Suprapubic skin (tissue), 4 donors: Measurements from ENCODE around the gene DDAH2. TPM values are rescaled to one million over a fixed set of nuclear protein-coding genes. Genes with fewer than 3 reads are reported as not detected.

ENCODE experiments used
- DNase-seq, 2 donors: peaks; one replicate each; pipeline ENCODE4 v3.0.0-alpha.2; 2019; ENCODE audit warnings: low spot score in 2 of 2
- H3K27ac ChIP-seq: fragments of 200-600 bp; sonication (generic); one replicate; pipeline ENCODE4 v1.5.1; 2019
- H3K27me3 ChIP-seq: fragments of 200-600 bp; sonication (generic); one replicate; pipeline ENCODE4 v1.5.1; 2019
- H3K36me3 ChIP-seq: fragments of 200-600 bp; sonication (generic); one replicate; pipeline ENCODE4 v1.5.1; 2019
- H3K4me1 ChIP-seq: fragments of 200-600 bp; sonication (generic); one replicate; pipeline ENCODE4 v1.5.1; 2019
- H3K4me3 ChIP-seq: fragments of 200-600 bp; sonication (generic); one replicate; pipeline ENCODE4 v1.5.1; 2019; ENCODE audit warnings: mild to moderate bottlenecking
- H3K9me3 ChIP-seq: fragments of 200-600 bp; sonication (generic); one replicate; pipeline ENCODE4 v1.5.1; 2019
- CTCF ChIP-seq, 2 donors: fragments of 200-600 bp in 1 of 2; fragments of 450-650 bp in 1 of 2; sonication (generic) in 1 of 2; IDR thresholded peaks; one replicate each; pipeline ENCODE4 v1.5.1; 2016 to 2019; ENCODE audit warnings: antibody characterized with exemption in 2 of 2, mild to moderate bottlenecking in 1 of 2, moderate library complexity in 1 of 2
- EP300 ChIP-seq: sonication (generic); formaldehyde crosslinking; IDR thresholded peaks from one replicate; pipeline ENCODE4 v1.6.1; 2017; ENCODE audit warnings: antibody characterized with exemption
- POLR2A ChIP-seq, 2 donors: fragments of 450-650 bp; IDR thresholded peaks; one replicate each; pipeline ENCODE4 v1.6.1; 2017; ENCODE audit warnings: antibody characterized with exemption in 2 of 2, mild to moderate bottlenecking in 2 of 2, moderate library complexity in 2 of 2
- POLR2AphosphoS5 ChIP-seq, 3 donors: sonication (generic); formaldehyde crosslinking; IDR thresholded peaks; one replicate each; pipeline ENCODE4 v1.6.1; 2017; ENCODE audit warnings: antibody characterized with exemption in 3 of 3
- WGBS: methylation state at CpG from one replicate; pipeline ENCODE4 v1.1.5; 2018; 5-methylcytosine and 5-hydroxymethylcytosine counted together
- total RNA-seq, 4 donors: library from RNA; depleted of rRNA; stranded (reverse); fragments of >200 nt; gene quantifications; one replicate each; pipeline ENCODE4 v1.1.0, GENCODE V29; 2016

Gene DDAH2
- total RNA-seq, 4 donors from 2014 or later: 66.8 to 84.2 (median 68.3) TPM

- DNase-seq: no peak
- peaks cover 47% of the 10 kb centered on the region for H3K4me1 ChIP-seq
Measured at GRCh38 chr6:31727717-31728671, 1.1 kb downstream of the DDAH2 start.

GRCh38 chr6:31727034-31727716 lies 1.9 kb downstream of the DDAH2 start:
- Histone ChIP-seq H3K9me3 (no peaks in the 10 kb centered on the region), H3K36me3 (peaks cover 44% of the 10 kb centered on the region), H3K4me3 (no peak overlapping the region), H3K27ac (peak overlapping the region; percentile 91), H3K27me3 (no peaks in the 10 kb centered on the region), H3K4me1 (peaks cover 46% of the 10 kb centered on the region)
- TF ChIP-seq EP300 (no peak), POLR2A (IDR thresholded peaks at IDR 0.05) (no peak), CTCF (IDR thresholded peaks at IDR 0.05) (no peak), POLR2AphosphoS5 (IDR thresholded peaks at IDR 0.05) (no peak)
- WGBS: 73% methylated on average over 7 of the region's 7 CpGs
- DNase-seq: no peak

More at GRCh38 chr6:31727717-31728671, 1.1 kb downstream of the DDAH2 start:
- peaks cover 52% of the 10 kb centered on the region for H3K36me3 ChIP-seq
- WGBS: 65% methylated on average over 39 of the region's 41 CpGs
- TF ChIP-seq POLR2A (IDR thresholded peaks at IDR 0.05) (no peak), EP300 (no peak), POLR2AphosphoS5 (IDR thresholded peaks at IDR 0.05) (no peak), CTCF (IDR thresholded peaks at IDR 0.05) (no peak)
- H3K4me3 ChIP-seq: peak overlapping the region; percentile 73
- no peaks in the 10 kb centered on the region for H3K9me3 ChIP-seq
- H3K27me3 ChIP-seq: no peaks in the 10 kb centered on the region
- peak overlapping the region; percentile 91 for H3K27ac ChIP-seq

GRCh38 chr6:31725502-31726350 lies 3.4 kb downstream of the DDAH2 start:
- TF ChIP-seq EP300 (no peak), POLR2A (IDR thresholded peaks at IDR 0.05) (no peak), POLR2AphosphoS5 (IDR thresholded peaks at IDR 0.05) (no peak)
- Histone ChIP-seq H3K27ac (peak overlapping the region; percentile 38), H3K4me3 (no peak overlapping the region), H3K4me1 (peaks cover 44% of the 10 kb centered on the region), H3K9me3 (no peaks in the 10 kb centered on the region), H3K27me3 (no peaks in the 10 kb centered on the region), H3K36me3 (peaks cover 29% of the 10 kb centered on the region)
- 74% methylated on average over 12 of the region's 12 CpGs for WGBS
- DNase-seq: no peak

- no peak for DNase-seq
- TF ChIP-seq POLR2A (IDR thresholded peaks at IDR 0.05): no peak
- TF ChIP-seq CTCF (IDR thresholded peaks at IDR 0.05): no peak
- no peak for TF ChIP-seq EP300
- no peak for TF ChIP-seq POLR2AphosphoS5 (IDR thresholded peaks at IDR 0.05)
- Histone ChIP-seq H3K27ac (no peak overlapping the region), H3K27me3 (no peaks in the 10 kb centered on the region), H3K9me3 (no peaks in the 10 kb centered on the region), H3K4me3 (no peak overlapping the region), H3K4me1 (peaks cover 46% of the 10 kb centered on the region), H3K36me3 (peaks cover 25% of the 10 kb centered on the region)
- WGBS: 87% methylated on average over 22 of the region's 25 CpGs
Measured at GRCh38 chr6:31723980-31724691, 5.0 kb downstream of the DDAH2 start.
